ENCODE data around the gene SPOCK1. TPM values are rescaled to one million over a fixed set of nuclear protein-coding genes. Genes with fewer than 3 reads are reported as not detected.

SPOCK1 gene
- polyA plus RNA-seq, 1 donor from 2014 or later = not detected

GRCh38 chr5:137375741-137376526, 123.2 kb downstream of the SPOCK1 start:
- no peaks in the 10 kb centered on the region for H3K4me1 Mint-ChIP-seq
- no peak overlapping the region for H3K27ac Mint-ChIP-seq
- peaks cover 2% of the 10 kb centered on the region for H3K27me3 Mint-ChIP-seq
- peaks cover 0 to 9% (median 4%) of the 10 kb centered on the region in 3 donors for H3K9me3 Mint-ChIP-seq
- H3K36me3 Mint-ChIP-seq = peaks cover 7% of the 10 kb centered on the region
- H3K4me3 Mint-ChIP-seq = no peak overlapping the region

GRCh38 chr5:137374110-137374714, 124.9 kb downstream of the SPOCK1 start:
- H3K27me3 Mint-ChIP-seq = peaks cover 3% of the 10 kb centered on the region
- H3K9me3 Mint-ChIP-seq = peaks cover 0 to 1% (median 0%) of the 10 kb centered on the region in 3 donors
- peak overlapping the region in 1 of 4 donors; percentile 12 for H3K4me3 Mint-ChIP-seq
- H3K4me1 Mint-ChIP-seq = no peaks in the 10 kb centered on the region
- H3K27ac Mint-ChIP-seq = no peak overlapping the region
- peaks cover 4% of the 10 kb centered on the region for H3K36me3 Mint-ChIP-seq

- H3K4me3 Mint-ChIP-seq = no peak overlapping the region
- H3K4me1 Mint-ChIP-seq = no peaks in the 10 kb centered on the region
- peaks cover 0 to 1% (median 0%) of the 10 kb centered on the region in 3 donors for H3K9me3 Mint-ChIP-seq
- peaks cover 4% of the 10 kb centered on the region for H3K27me3 Mint-ChIP-seq
- H3K27ac Mint-ChIP-seq = no peak overlapping the region
- peaks cover 4% of the 10 kb centered on the region for H3K36me3 Mint-ChIP-seq
Observed at GRCh38 chr5:137372773-137373160, 126.4 kb downstream of the SPOCK1 start.

- no peaks in the 10 kb centered on the region for H3K4me1 Mint-ChIP-seq
- H3K36me3 Mint-ChIP-seq = peaks cover 4% of the 10 kb centered on the region
Observed at GRCh38 chr5:137372016-137372772, 126.9 kb downstream of the SPOCK1 start.

GRCh38 chr5:137370096-137371071, 128.7 kb downstream of the SPOCK1 start:
- peaks cover 0 to 1% (median 0%) of the 10 kb centered on the region in 3 donors for H3K9me3 Mint-ChIP-seq
- H3K4me1 Mint-ChIP-seq = no peaks in the 10 kb centered on the region
- H3K36me3 Mint-ChIP-seq = peaks cover 4% of the 10 kb centered on the region
- H3K27ac Mint-ChIP-seq = no peak overlapping the region
- no peak overlapping the region for H3K4me3 Mint-ChIP-seq
- H3K27me3 Mint-ChIP-seq = peaks cover 2% of the 10 kb centered on the region

More at GRCh38 chr5:137372016-137372772, 126.9 kb downstream of the SPOCK1 start:
- Mint-ChIP-seq H3K27me3 (peaks cover 2% of the 10 kb centered on the region), H3K4me3 (no peak overlapping the region), H3K9me3 (peaks cover 0 to 1% (median 0%) of the 10 kb centered on the region in 3 donors), H3K27ac (no peak overlapping the region)

GRCh38 chr5:137368651-137369050, 130.5 kb downstream of the SPOCK1 start:
- Mint-ChIP-seq H3K36me3 (peaks cover 3% of the 10 kb centered on the region), H3K27me3 (peaks cover 2% of the 10 kb centered on the region), H3K4me3 (no peak overlapping the region), H3K4me1 (no peaks in the 10 kb centered on the region), H3K27ac (no peak overlapping the region), H3K9me3 (peaks cover 0 to 1% (median 0%) of the 10 kb centered on the region in 3 donors)

GRCh38 chr5:137367951-137368350, 131.2 kb downstream of the SPOCK1 start:
- no peak overlapping the region for H3K4me3 Mint-ChIP-seq
- H3K27me3 Mint-ChIP-seq = peaks cover 2% of the 10 kb centered on the region
- peaks cover 1% of the 10 kb centered on the region for H3K36me3 Mint-ChIP-seq
- no peaks in the 10 kb centered on the region for H3K4me1 Mint-ChIP-seq
- H3K27ac Mint-ChIP-seq = no peak overlapping the region
- peaks cover 0 to 1% (median 0%) of the 10 kb centered on the region in 3 donors for H3K9me3 Mint-ChIP-seq

GRCh38 chr5:137366526-137366925, 132.6 kb downstream of the SPOCK1 start:
- Mint-ChIP-seq H3K36me3 (no peaks in the 10 kb centered on the region), H3K27ac (no peak overlapping the region), H3K27me3 (peaks cover 2% of the 10 kb centered on the region)

GRCh38 chr5:137365126-137365865, 133.8 kb downstream of the SPOCK1 start:
- Mint-ChIP-seq H3K9me3 (peaks cover 0 to 1% (median 0%) of the 10 kb centered on the region in 3 donors), H3K27me3 (peaks cover 2% of the 10 kb centered on the region), H3K4me1 (no peaks in the 10 kb centered on the region), H3K4me3 (no peak overlapping the region), H3K36me3 (no peaks in the 10 kb centered on the region), H3K27ac (no peak overlapping the region)

More at GRCh38 chr5:137366526-137366925, 132.6 kb downstream of the SPOCK1 start:
- Mint-ChIP-seq H3K4me1 (no peaks in the 10 kb centered on the region), H3K9me3 (peaks cover 0 to 1% (median 0%) of the 10 kb centered on the region in 3 donors), H3K4me3 (no peak overlapping the region)

- Mint-ChIP-seq H3K27ac (no peak overlapping the region), H3K4me3 (no peak overlapping the region), H3K4me1 (no peaks in the 10 kb centered on the region), H3K9me3 (no peaks in the 10 kb centered on the region), H3K27me3 (peaks cover 2% of the 10 kb centered on the region), H3K36me3 (no peaks in the 10 kb centered on the region)
Observed at GRCh38 chr5:137361280-137361679, 137.8 kb downstream of the SPOCK1 start.

GRCh38 chr5:137360607-137361006, 138.5 kb downstream of the SPOCK1 start:
- Mint-ChIP-seq H3K36me3 (no peaks in the 10 kb centered on the region), H3K4me1 (no peaks in the 10 kb centered on the region), H3K27ac (no peak overlapping the region)

GRCh38 chr5:137359941-137360340, 139.2 kb downstream of the SPOCK1 start:
- Mint-ChIP-seq H3K4me1 (no peaks in the 10 kb centered on the region), H3K27ac (no peak overlapping the region), H3K27me3 (peaks cover 2% of the 10 kb centered on the region), H3K9me3 (no peaks in the 10 kb centered on the region), H3K36me3 (no peaks in the 10 kb centered on the region), H3K4me3 (no peak overlapping the region)

More at GRCh38 chr5:137360607-137361006, 138.5 kb downstream of the SPOCK1 start:
- Mint-ChIP-seq H3K27me3 (peaks cover 2% of the 10 kb centered on the region), H3K4me3 (no peak overlapping the region), H3K9me3 (no peaks in the 10 kb centered on the region)

- peaks cover 2% of the 10 kb centered on the region for H3K27me3 Mint-ChIP-seq
- no peak overlapping the region for H3K27ac Mint-ChIP-seq
- H3K36me3 Mint-ChIP-seq = peaks cover 4% of the 10 kb centered on the region
- H3K4me3 Mint-ChIP-seq = no peak overlapping the region
- no peaks in the 10 kb centered on the region for H3K4me1 Mint-ChIP-seq
- H3K9me3 Mint-ChIP-seq = no peaks in the 10 kb centered on the region
Observed at GRCh38 chr5:137357436-137357835, 141.7 kb downstream of the SPOCK1 start.

GRCh38 chr5:137356127-137356526, 143.0 kb downstream of the SPOCK1 start:
- H3K4me1 Mint-ChIP-seq = no peaks in the 10 kb centered on the region
- peaks cover 2% of the 10 kb centered on the region for H3K27me3 Mint-ChIP-seq
- no peak overlapping the region for H3K27ac Mint-ChIP-seq
- no peak overlapping the region for H3K4me3 Mint-ChIP-seq
- H3K9me3 Mint-ChIP-seq = no peaks in the 10 kb centered on the region
- peaks cover 4% of the 10 kb centered on the region for H3K36me3 Mint-ChIP-seq

Measured in IgD-negative memory B cell (primary cell).